Activated naive CD4-positive, alpha-beta T cell treated with anti-CD3 and anti-CD28 coated beads for 36 hours (primary cell): ENCODE data around the gene AMER2. TPM values are rescaled to one million over a fixed set of nuclear protein-coding genes. Genes with fewer than 3 reads are reported as not detected.

Source experiments
- CTCF ChIA-PET: fragments of 350-600 bp; sonication (Branson Sonifier 250); formaldehyde crosslinking; loops from one replicate; lab custom pipeline; 2021; ENCODE audit warnings: antibody characterized with exemption; lab: Charles Lee
- DNase-seq: peaks from one replicate; pipeline ENCODE4 v3.0.0-alpha.2; 2020
- H3K27ac Mint-ChIP-seq: one replicate; pipeline ENCODE4 v1.8.0; 2021; ENCODE audit warnings: mild to moderate bottlenecking, mixed read lengths
- H3K27me3 Mint-ChIP-seq: one replicate; pipeline ENCODE4 v1.8.0; 2021; ENCODE audit warnings: low read depth, mixed read lengths
- H3K36me3 Mint-ChIP-seq: one replicate; pipeline ENCODE4 v1.8.0; 2021; ENCODE audit warnings: low read depth, mixed read lengths
- H3K4me1 Mint-ChIP-seq: one replicate; pipeline ENCODE4 v1.8.0; 2021; ENCODE audit warnings: low read depth, mixed read lengths
- H3K4me3 Mint-ChIP-seq: one replicate; pipeline ENCODE4 v1.8.0; 2021; ENCODE audit warnings: mild to moderate bottlenecking, moderate library complexity, mixed read lengths
- H3K9me3 Mint-ChIP-seq: one replicate; pipeline ENCODE4 v1.8.0; 2021; ENCODE audit warnings: mixed read lengths
- intact Hi-C: fragments of 100-400 bp; cut with micrococcal nuclease; formaldehyde crosslinking; loops from one replicate; pipeline ENCODE4 v1.15.1; 2023
- total RNA-seq, 2 experiments: library from RNA; stranded (reverse); gene quantifications; one replicate each; pipeline ENCODE4 v1.2.3, GENCODE V29; 2021

Gene AMER2
- total RNA-seq, 2 experiments from 2014 or later, result not detected

DNA sequence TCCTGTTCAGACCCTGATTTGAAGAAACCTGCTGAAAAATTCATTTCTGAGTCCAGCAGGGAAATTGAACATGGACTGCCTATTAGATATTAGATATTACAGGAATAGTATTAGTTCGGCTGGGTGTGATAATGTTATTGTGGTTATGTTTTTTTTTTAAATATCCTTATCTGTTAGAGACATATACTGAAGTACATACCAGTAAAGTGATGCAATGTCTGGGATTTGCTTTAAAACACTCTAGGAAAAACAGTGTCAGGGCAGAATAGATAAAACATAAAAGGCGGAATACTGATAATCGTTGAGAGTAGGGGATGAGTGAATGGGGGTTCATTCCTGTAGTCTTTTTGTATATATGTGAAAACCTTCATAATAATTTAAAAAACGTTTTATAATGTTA, 28.7 kb upstream of the AMER2 start:
- Mint-ChIP-seq H3K4me3 (no peak overlapping the region), H3K27me3 (peaks cover 10% of the 10 kb centered on the region), H3K27ac (no peak overlapping the region), H3K36me3 (no peaks in the 10 kb centered on the region), H3K4me1 (peaks cover 3% of the 10 kb centered on the region), H3K9me3 (no peaks in the 10 kb centered on the region)
- intact Hi-C loops, result no loop called here
- DNase-seq, result no peak
- CTCF ChIA-PET, result no interaction called here

DNA sequence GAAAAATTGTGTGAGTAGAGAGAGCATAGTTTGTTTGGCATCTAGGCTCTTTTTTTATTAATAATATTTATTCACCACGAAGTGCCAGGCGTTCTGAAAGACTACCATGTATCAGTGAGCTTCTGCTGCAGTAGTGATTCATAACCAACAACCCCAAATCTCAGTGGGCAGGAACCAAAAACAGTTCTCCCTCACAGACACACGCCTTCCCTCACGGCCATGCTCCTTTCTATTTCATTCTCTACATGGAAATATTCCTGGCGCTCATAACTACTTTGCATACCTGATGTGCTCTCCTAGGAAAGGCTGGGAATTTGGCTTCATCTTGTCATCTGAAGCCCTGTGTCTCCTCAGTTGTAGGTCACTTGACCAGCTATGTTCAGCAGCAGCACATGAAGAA, 26.6 kb upstream of the AMER2 start:
- no peak overlapping the region for H3K4me3 Mint-ChIP-seq
- no peaks in the 10 kb centered on the region for H3K4me1 Mint-ChIP-seq
- H3K9me3 Mint-ChIP-seq, result no peaks in the 10 kb centered on the region
- H3K36me3 Mint-ChIP-seq, result no peaks in the 10 kb centered on the region
- peaks cover 16% of the 10 kb centered on the region for H3K27me3 Mint-ChIP-seq
- CTCF ChIA-PET, result no interaction called here
- intact Hi-C loops, result no loop called here
- H3K27ac Mint-ChIP-seq, result no peak overlapping the region
- DNase-seq, result no peak

DNA sequence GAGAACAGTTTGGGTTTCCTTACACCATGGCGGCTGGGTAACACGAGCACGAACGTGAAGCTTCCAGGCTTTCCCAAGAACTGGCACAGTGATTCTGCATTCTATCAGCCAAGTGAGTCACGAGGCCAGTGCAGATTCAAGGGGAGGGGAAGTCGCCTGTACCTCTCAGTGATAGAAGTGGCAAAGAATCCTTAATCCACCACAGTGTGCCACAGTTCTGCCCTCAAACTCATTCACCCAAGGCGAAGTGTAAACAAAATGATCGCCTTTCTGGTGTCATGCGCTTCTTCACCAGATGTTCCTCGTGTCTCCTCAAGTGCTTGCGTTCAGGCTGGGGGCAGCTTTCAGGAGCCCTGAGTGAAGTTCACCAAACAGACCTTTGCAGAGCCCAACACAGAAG, 24.9 kb upstream of the AMER2 start:
- Mint-ChIP-seq H3K27ac (no peak overlapping the region), H3K4me3 (no peak overlapping the region), H3K36me3 (no peaks in the 10 kb centered on the region), H3K27me3 (peaks cover 21% of the 10 kb centered on the region), H3K4me1 (no peaks in the 10 kb centered on the region), H3K9me3 (no peaks in the 10 kb centered on the region)
- CTCF ChIA-PET, result no interaction called here
- intact Hi-C loops, result no loop called here
- no peak for DNase-seq

DNA sequence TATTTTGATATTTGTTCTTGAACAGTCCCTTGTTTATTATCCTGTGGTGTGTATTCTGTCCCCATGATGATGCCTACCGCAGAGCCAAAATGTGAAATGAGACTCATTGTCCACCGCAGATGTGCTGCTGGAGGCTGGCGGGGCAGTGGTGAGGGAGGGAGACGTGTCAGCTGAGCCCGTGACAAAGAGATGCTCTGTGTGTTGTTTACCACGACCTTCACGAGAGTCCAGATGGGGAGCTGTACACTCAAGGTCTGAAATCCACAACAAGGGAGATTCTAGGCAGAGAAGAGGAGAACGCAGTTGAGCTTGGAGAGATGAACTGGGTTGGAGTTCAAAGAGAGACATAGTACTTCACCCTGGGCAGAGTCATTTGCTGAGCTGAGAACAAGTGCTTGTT, 20.8 kb upstream of the AMER2 start:
- H3K4me3 Mint-ChIP-seq, result no peak overlapping the region
- peaks cover 39% of the 10 kb centered on the region for H3K27me3 Mint-ChIP-seq
- no peaks in the 10 kb centered on the region for H3K36me3 Mint-ChIP-seq
- no peak for DNase-seq
- CTCF ChIA-PET, result interaction anchor here (0.5 kb wide), 1 partner anchor 1291 kb away, joined by 3 read pairs; no protein-coding TSS in a partner anchor
- no peaks in the 10 kb centered on the region for H3K9me3 Mint-ChIP-seq
- H3K27ac Mint-ChIP-seq, result no peak overlapping the region
- no peaks in the 10 kb centered on the region for H3K4me1 Mint-ChIP-seq
- intact Hi-C loops, result no loop called here

DNA sequence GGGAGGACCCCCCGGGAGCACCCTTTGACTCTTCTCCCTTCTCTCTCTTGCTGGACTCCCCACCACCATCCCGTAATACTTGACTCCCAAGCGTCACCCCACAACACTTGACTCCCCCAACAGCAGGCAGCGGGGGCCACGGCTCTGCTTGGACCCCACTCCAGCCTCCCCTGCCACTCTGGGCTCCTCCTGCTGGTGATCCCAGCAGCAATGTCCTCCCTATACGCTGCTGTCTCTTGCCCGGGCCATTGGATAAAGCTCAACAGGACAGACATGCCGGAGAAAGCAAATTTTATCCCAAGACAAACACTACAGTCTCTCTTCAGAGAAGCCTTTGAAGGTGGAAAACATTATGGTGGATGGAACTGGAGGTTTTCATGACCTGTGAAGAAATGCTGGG, 20.4 kb upstream of the AMER2 start:
- intact Hi-C loops, result no loop called here
- no peak overlapping the region for H3K4me3 Mint-ChIP-seq
- no peaks in the 10 kb centered on the region for H3K36me3 Mint-ChIP-seq
- no peak for DNase-seq
- H3K4me1 Mint-ChIP-seq, result no peaks in the 10 kb centered on the region
- CTCF ChIA-PET, result interaction anchor here (0.5 kb wide), 1 partner anchor 1291 kb away, joined by 3 read pairs; no protein-coding TSS in a partner anchor
- no peak overlapping the region for H3K27ac Mint-ChIP-seq
- no peaks in the 10 kb centered on the region for H3K9me3 Mint-ChIP-seq
- H3K27me3 Mint-ChIP-seq, result peaks cover 41% of the 10 kb centered on the region

DNA sequence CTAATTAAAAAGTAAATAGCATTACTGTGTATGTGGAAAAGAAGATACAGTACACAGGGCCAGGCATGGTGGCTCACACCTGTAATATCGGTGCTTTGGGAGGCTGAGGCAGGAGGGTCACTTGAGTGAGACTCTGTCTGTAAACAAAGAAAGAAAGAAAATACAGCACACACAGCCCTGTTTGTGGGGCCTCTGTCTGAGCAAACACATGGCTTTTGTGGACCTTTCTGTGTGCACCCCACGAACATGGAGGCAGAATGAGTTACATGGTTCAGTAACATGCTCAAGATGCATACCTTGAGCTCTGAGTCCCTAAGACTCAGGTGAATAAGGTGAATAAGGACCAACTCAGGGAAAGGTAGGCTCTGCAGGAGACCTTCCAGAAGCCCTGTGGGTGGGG, 20.0 kb upstream of the AMER2 start:
- intact Hi-C loops, result no loop called here
- no peak overlapping the region for H3K4me3 Mint-ChIP-seq
- no peaks in the 10 kb centered on the region for H3K9me3 Mint-ChIP-seq
- no peak overlapping the region for H3K27ac Mint-ChIP-seq
- H3K27me3 Mint-ChIP-seq, result peaks cover 41% of the 10 kb centered on the region
- DNase-seq, result no peak
- H3K4me1 Mint-ChIP-seq, result no peaks in the 10 kb centered on the region
- CTCF ChIA-PET, result no interaction called here
- no peaks in the 10 kb centered on the region for H3K36me3 Mint-ChIP-seq

DNA sequence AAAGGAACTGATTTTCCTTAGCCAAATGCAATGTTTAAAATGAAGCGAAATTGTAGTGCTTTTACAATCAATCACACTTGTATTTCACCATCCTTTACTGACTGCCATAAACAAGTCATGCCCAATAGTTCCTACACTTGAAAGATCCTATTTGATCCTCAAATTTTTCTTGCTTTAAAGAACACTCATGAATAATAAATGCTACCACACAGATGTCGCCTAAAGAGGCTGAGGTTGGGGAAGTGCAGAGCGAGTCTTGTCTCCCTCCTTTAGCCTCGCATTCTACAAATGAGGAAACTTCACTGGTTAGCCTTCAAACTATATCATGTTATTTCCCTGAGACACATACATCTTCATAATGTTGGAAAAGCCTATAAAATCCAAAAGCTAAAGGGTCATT, 18.7 kb upstream of the AMER2 start:
- Mint-ChIP-seq H3K36me3 (no peaks in the 10 kb centered on the region), H3K27me3 (peaks cover 43% of the 10 kb centered on the region), H3K4me1 (no peaks in the 10 kb centered on the region), H3K4me3 (no peak overlapping the region), H3K27ac (no peak overlapping the region), H3K9me3 (no peaks in the 10 kb centered on the region)
- intact Hi-C loops, result no loop called here
- no peak for DNase-seq
- CTCF ChIA-PET, result interaction anchor here (0.6 kb wide), 1 partner anchor 691 kb away, joined by 4 read pairs; no protein-coding TSS in a partner anchor

DNA sequence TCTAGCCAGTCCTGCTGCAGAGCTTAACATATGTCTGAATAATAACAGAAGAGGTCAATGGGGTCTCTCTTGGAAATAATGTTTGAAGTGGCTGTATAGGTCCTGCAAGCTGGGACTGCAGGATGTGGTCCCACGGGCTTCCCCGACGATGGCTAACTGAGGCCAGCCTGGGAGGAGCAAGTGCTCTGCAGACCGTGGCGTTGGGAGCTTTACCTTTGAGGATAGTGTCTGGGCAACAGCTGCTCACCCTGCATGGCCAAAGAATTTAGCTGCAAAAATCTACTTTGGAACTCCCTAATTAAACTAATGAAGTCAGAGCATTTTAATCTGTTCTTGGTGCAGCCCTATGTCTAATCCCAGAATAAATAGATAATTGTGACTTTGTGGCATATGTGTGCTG, 18.2 kb upstream of the AMER2 start:
- Mint-ChIP-seq H3K9me3 (no peaks in the 10 kb centered on the region), H3K4me1 (no peaks in the 10 kb centered on the region), H3K4me3 (no peak overlapping the region), H3K27me3 (peaks cover 47% of the 10 kb centered on the region), H3K36me3 (no peaks in the 10 kb centered on the region), H3K27ac (no peak overlapping the region)
- CTCF ChIA-PET, result no interaction called here
- intact Hi-C loops, result no loop called here
- no peak for DNase-seq

DNA sequence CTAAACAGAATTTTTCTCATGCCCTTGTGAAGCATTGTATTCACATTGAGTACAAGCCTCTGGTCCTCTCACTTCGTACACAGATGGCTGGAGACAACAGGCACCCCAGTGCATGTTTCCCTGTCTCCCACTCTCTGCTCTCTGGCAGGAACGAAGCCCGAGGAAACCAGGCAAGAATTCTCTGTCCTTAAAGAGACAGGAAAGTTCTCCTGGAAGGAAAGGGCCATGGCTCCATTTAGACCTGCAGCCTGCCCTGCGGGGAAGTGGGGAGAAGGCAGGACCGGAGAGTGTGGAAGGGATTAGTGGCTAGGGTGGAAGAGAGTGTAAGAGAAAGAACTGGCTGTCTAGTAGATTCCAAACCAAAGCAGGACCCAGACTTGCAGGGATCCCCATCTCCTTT, 15.5 kb upstream of the AMER2 start:
- peaks cover 42% of the 10 kb centered on the region for H3K27me3 Mint-ChIP-seq
- no peaks in the 10 kb centered on the region for H3K4me1 Mint-ChIP-seq
- no peak for DNase-seq
- no peak overlapping the region for H3K27ac Mint-ChIP-seq
- H3K4me3 Mint-ChIP-seq, result no peak overlapping the region
- intact Hi-C loops, result no loop called here
- H3K36me3 Mint-ChIP-seq, result no peaks in the 10 kb centered on the region
- CTCF ChIA-PET, result no interaction called here
- no peaks in the 10 kb centered on the region for H3K9me3 Mint-ChIP-seq

DNA sequence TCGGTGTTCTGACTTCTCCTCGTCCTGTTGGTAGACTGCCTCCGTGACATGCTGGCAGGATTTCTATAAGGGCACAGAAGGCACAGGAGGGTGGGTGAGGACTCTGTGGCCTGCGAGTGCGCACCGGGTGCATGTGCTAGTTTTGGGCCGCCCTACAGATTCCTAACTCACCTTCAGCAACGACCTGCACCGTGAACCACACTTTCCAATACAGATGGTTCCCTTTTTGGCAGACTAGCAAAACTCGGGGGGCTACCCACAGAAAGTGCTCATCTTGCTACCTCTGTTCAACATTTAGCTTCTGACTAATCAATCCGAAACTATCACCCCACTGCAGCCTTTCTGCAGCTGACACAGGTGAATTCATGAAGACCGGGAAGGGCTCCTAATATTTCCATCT, 14.1 kb upstream of the AMER2 start:
- H3K27me3 Mint-ChIP-seq, result peaks cover 44% of the 10 kb centered on the region
- no peaks in the 10 kb centered on the region for H3K9me3 Mint-ChIP-seq
- CTCF ChIA-PET, result no interaction called here
- no peak overlapping the region for H3K4me3 Mint-ChIP-seq
- DNase-seq, result no peak
- intact Hi-C loops, result no loop called here
- H3K27ac Mint-ChIP-seq, result no peak overlapping the region
- H3K4me1 Mint-ChIP-seq, result no peaks in the 10 kb centered on the region
- H3K36me3 Mint-ChIP-seq, result no peaks in the 10 kb centered on the region

DNA sequence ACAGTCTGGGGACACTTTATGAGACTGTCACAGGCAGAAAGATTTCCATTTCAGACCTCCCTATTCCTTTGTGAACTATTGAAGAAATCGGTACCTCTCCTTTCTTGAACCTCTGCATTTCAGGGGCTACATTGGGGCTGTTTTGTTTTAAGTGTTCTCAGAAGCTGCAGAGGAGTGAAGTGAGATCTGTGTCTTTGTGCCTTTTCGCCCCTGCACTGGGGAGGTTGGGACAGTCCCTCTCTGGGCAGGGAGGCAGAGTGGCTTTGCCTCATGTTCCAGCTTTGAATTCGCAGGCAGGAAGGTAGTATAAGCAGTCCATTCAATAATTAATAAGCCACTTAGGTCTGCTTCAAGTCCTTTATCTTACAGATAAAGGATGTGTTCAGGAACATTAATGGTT, 9.5 kb upstream of the AMER2 start:
- Mint-ChIP-seq H3K36me3 (no peaks in the 10 kb centered on the region), H3K27ac (no peak overlapping the region), H3K4me1 (no peaks in the 10 kb centered on the region), H3K4me3 (no peak overlapping the region), H3K27me3 (peaks cover 41% of the 10 kb centered on the region), H3K9me3 (peaks cover 4% of the 10 kb centered on the region)
- intact Hi-C loops, result no loop called here
- CTCF ChIA-PET, result no interaction called here
- DNase-seq, result no peak

DNA sequence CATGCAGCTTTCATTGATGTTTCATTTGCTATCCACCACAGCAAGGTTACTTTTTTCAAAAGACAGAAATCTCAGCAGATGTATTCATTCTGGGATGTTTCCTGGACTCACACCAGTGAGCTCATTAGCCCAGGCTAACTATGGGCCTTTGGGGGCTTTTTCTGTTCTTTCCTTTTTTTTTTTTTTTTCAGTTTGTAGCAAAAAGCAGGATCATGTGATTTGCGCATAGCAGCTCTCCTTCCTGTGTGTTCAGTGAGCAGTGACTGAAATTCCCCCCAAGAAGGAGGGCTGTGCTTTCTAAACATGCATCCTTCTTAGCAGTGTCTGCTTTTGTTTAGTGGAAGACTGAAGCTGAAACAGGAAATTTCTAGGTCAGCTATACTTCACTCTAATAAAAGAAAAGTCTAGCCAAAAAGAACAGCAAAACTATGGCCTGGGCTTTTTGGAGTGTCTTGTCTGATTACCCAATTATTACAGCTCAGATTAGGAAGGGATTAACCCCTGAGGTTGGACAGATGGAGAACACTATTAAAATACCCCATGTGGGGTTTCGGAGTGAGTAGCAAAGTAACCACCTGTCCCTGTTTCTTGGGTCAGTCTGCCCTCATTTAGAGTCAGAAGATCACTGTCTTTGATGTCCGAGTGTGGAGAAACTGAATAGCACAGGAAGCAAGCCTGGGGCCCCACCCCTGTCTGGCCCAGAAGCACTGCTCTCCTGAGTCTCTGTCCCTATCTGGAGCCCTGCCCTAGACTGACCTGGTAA, 8.9 kb upstream of the AMER2 start:
- peaks cover 44% of the 10 kb centered on the region for H3K27me3 Mint-ChIP-seq
- CTCF ChIA-PET, result no interaction called here
- intact Hi-C loops, result no loop called here
- DNase-seq, result no peak
- H3K4me1 Mint-ChIP-seq, result no peaks in the 10 kb centered on the region
- no peaks in the 10 kb centered on the region for H3K36me3 Mint-ChIP-seq
- no peak overlapping the region for H3K4me3 Mint-ChIP-seq
- peaks cover 4% of the 10 kb centered on the region for H3K9me3 Mint-ChIP-seq
- no peak overlapping the region for H3K27ac Mint-ChIP-seq
